Left ventricle myocardium inferior (tissue), 1 donor: ENCODE results near the gene TMEM132C. TPM values are rescaled to one million over a fixed set of nuclear protein-coding genes. Genes with fewer than 3 reads are reported as not detected.

Source experiments
- DNase-seq: peaks from one replicate; pipeline ENCODE4 v3.0.0-alpha.2; 2020
- H3K27ac ChIP-seq: fragments of 200-600 bp; replicated peaks from 2 replicates; pipeline ENCODE4 v1.8.0; 2021
- H3K27me3 ChIP-seq: fragments of 200-600 bp; 2 replicates; pipeline ENCODE4 v1.8.0; 2021; ENCODE audit warnings: low read depth
- H3K36me3 ChIP-seq: fragments of 200-600 bp; 2 replicates; pipeline ENCODE4 v1.8.0; 2021
- H3K4me1 ChIP-seq: fragments of 200-600 bp; 2 replicates; pipeline ENCODE4 v1.8.0; 2021
- H3K4me3 ChIP-seq: fragments of 200-600 bp; 2 replicates; pipeline ENCODE4 v1.8.0; 2021; ENCODE audit warnings: mild to moderate bottlenecking, moderate library complexity
- H3K9me3 ChIP-seq: fragments of 200-600 bp; replicated peaks from 2 replicates; pipeline ENCODE4 v1.8.0; 2021
- intact Hi-C: fragments of 100-400 bp; cut with micrococcal nuclease; formaldehyde crosslinking; loops from one replicate; pipeline ENCODE4 v1.11.0; 2022
- total RNA-seq: library from RNA; stranded (reverse); fragmentation: NEBNext Ultra II Directional; extraction: Animal tissue kit (Norgen Biotek cat#: 25700); gene quantifications from one replicate; pipeline ENCODE4 v1.2.1, GENCODE V29; 2021
- TF ChIP-seq, protein P1 (sequence below): fragments of 200-600 bp; IDR thresholded peaks from 2 replicates; pipeline ENCODE4 v1.8.0; 2021; ENCODE audit warnings: antibody characterized with exemption, mild to moderate bottlenecking, borderline replicate concordance
- donor health status: DM: no; HTN: yes; CAD: no; lungs with severe emphysema.

Gene TMEM132C
- total RNA-seq, 1 donor from 2014 or later, result 1.8 TPM

GRCh38 chr12:128637642-128638606 lies 371.0 kb downstream of the TMEM132C start:
- TF ChIP-seq, protein P1, sequence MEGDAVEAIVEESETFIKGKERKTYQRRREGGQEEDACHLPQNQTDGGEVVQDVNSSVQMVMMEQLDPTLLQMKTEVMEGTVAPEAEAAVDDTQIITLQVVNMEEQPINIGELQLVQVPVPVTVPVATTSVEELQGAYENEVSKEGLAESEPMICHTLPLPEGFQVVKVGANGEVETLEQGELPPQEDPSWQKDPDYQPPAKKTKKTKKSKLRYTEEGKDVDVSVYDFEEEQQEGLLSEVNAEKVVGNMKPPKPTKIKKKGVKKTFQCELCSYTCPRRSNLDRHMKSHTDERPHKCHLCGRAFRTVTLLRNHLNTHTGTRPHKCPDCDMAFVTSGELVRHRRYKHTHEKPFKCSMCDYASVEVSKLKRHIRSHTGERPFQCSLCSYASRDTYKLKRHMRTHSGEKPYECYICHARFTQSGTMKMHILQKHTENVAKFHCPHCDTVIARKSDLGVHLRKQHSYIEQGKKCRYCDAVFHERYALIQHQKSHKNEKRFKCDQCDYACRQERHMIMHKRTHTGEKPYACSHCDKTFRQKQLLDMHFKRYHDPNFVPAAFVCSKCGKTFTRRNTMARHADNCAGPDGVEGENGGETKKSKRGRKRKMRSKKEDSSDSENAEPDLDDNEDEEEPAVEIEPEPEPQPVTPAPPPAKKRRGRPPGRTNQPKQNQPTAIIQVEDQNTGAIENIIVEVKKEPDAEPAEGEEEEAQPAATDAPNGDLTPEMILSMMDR, result no peak
- H3K4me3 ChIP-seq, result no peak overlapping the region

DNA sequence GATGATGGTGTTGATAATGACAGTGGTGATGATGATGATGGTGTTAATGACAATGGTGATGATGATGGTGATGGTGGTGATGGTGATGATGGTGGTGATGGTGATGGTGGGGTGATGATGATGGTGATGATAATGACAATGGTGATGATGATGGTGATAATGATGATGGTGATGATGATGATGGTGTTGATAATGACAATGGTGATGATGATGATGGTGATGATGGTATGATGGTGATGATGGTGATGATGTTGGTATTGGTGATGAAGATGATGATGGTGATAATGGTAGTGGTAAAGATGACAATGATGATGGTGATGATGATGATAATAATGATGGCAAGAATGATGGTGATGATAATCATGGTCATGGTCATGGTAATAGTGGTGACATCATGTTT lies 372.1 kb downstream of the TMEM132C start:
- Histone ChIP-seq H3K27me3 (peaks cover 25% of the 10 kb centered on the region), H3K36me3 (no peaks in the 10 kb centered on the region), H3K4me3 (no peak overlapping the region), H3K9me3 (no peaks in the 10 kb centered on the region), H3K27ac (no peak overlapping the region), H3K4me1 (no peaks in the 10 kb centered on the region)
- TF ChIP-seq, protein P1, result no peak
- intact Hi-C loops, result no loop called here
- no peak for DNase-seq

More at GRCh38 chr12:128637642-128638606, 371.0 kb downstream of the TMEM132C start:
- H3K27ac ChIP-seq, result no peak overlapping the region
- H3K27me3 ChIP-seq, result peaks cover 21% of the 10 kb centered on the region
- no peaks in the 10 kb centered on the region for H3K36me3 ChIP-seq
- DNase-seq, result no peak
- H3K4me1 ChIP-seq, result no peaks in the 10 kb centered on the region
- intact Hi-C loops, result no loop called here
- peaks cover 5% of the 10 kb centered on the region for H3K9me3 ChIP-seq

- H3K27ac ChIP-seq, result no peak overlapping the region
- no peaks in the 10 kb centered on the region for H3K4me1 ChIP-seq
- H3K4me3 ChIP-seq, result no peak overlapping the region
- H3K9me3 ChIP-seq, result no peaks in the 10 kb centered on the region
- H3K27me3 ChIP-seq, result peaks cover 13% of the 10 kb centered on the region
- intact Hi-C loops, result no loop called here
- TF ChIP-seq, protein P1, result no peak
- H3K36me3 ChIP-seq, result no peaks in the 10 kb centered on the region
- DNase-seq, result no peak
Measured at GRCh38 chr12:128643155-128643554, 376.2 kb downstream of the TMEM132C start.

DNA sequence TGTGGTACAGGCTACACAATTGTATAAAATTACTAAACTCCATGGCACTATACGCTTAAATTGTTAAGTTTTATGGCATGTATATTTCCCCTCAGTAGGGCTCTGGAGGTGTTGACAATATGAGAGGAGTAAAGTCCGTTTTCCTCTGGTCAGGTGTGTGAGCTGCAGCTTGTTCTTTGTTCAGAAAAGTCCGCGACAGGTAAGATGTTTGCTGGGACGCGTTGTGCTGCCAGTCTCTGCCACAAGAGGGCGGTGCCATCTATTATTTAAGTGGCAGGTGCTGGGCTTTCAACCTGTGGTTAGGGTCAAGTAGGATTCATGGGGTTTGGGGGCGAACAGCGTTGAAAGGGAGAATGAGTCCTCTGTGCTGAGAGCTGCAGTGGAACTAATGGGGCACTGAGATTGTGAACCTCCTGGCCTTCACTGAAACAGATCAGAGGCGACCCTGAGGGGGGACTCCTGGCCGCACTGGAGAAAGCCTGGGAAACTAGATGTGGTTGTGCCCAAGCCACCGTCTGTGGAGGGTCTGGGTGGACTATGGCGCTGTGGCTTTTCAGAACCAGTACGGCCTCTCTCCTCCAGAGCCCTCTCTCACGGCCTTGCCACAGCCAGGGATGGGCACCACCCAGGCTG lies 377.8 kb downstream of the TMEM132C start:
- Histone ChIP-seq H3K27me3 (peaks cover 13% of the 10 kb centered on the region), H3K36me3 (no peaks in the 10 kb centered on the region), H3K27ac (no peak overlapping the region), H3K9me3 (peaks cover 6% of the 10 kb centered on the region), H3K4me1 (no peaks in the 10 kb centered on the region), H3K4me3 (no peak overlapping the region)
- no peak for DNase-seq
- TF ChIP-seq, protein P1, result peak; percentile 63
- intact Hi-C loops, result no loop called here

- H3K27me3 ChIP-seq, result peaks cover 18% of the 10 kb centered on the region
- H3K4me3 ChIP-seq, result no peak overlapping the region
- intact Hi-C loops, result no loop called here
- TF ChIP-seq, protein P1, result no peak
- H3K4me1 ChIP-seq, result no peaks in the 10 kb centered on the region
- DNase-seq, result no peak
- H3K36me3 ChIP-seq, result no peaks in the 10 kb centered on the region
- H3K27ac ChIP-seq, result no peak overlapping the region
- peaks cover 6% of the 10 kb centered on the region for H3K9me3 ChIP-seq
Measured at GRCh38 chr12:128649902-128650301, 382.9 kb downstream of the TMEM132C start.
